VCaP (cell line): Measurements from ENCODE around the gene TERT.
"Not testable (repeated sequence)": the region's sequence is repeated elsewhere in the genome, so short reads cannot be mapped to it uniquely, and the experiment has no call there.

Experiments used
- H3K27ac ChIP-seq: fragments of 450-650 bp; 2 replicates; pipeline ENCODE4 v1.5.1; 2017
- CTCF ChIP-seq: fragments of 450-650 bp; conservative IDR thresholded peaks from 2 replicates; pipeline ENCODE4 v1.5.1; 2017; ENCODE audit warnings: mild to moderate bottlenecking, moderate library complexity

Gene TERT

GRCh38 chr5:1277781-1278180 is 17.1 kb downstream of the TERT start:
- no peak for TF ChIP-seq CTCF
- H3K27ac ChIP-seq: no peak overlapping the region

DNA sequence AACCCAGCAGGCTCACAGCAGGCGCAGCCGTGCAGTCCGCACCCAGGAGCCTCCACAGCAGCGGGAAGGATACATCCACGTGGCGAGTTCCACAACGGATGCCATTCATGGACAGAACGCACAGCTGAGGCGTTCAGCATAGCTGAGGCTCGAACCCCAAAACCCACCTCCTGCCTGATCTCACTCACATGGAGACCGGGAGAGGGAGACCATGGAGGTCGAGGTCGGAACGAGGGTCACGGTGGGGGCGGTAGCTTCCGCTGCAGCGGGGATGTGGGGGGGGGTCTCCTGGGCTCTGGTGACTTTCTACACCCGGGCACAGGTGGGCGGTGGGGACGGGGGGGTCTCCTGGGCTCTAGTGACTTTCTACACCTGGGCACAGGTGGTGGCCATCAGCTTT is 17.5 kb downstream of the TERT start:
- H3K27ac ChIP-seq: no peak overlapping the region
- no peak for TF ChIP-seq CTCF

GRCh38 chr5:1276930-1277329 is 17.9 kb downstream of the TERT start:
- no peak for TF ChIP-seq CTCF
- no peak overlapping the region for H3K27ac ChIP-seq

- not testable (repeated sequence) for H3K27ac ChIP-seq
Measured at GRCh38 chr5:1275397-1276391, 19.2 kb downstream of the TERT start.

- no peak for TF ChIP-seq CTCF
Measured at GRCh38 chr5:1274471-1274870, 20.4 kb downstream of the TERT start.

DNA sequence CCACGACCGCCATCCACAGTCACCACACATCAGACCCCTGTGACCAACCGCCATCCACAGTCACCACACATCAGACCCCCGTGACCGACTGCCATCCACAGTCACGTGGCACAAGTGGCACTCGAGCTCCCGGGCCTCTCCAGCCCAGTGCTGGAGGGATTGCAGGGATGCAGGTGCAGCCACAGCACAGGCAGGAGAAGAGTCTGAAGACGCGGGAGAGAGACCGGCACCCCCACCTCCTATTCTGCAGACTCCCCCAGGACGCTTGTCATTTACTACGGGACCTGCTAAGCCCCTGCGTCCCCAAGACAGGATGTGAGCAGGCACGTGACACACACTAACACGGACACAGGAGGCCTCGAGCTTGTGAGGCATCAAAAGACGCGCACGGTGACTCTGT is 21.1 kb downstream of the TERT start:
- no peak for TF ChIP-seq CTCF
- H3K27ac ChIP-seq: no peak overlapping the region

More at GRCh38 chr5:1274471-1274870, 20.4 kb downstream of the TERT start:
- H3K27ac ChIP-seq: no peak overlapping the region

DNA sequence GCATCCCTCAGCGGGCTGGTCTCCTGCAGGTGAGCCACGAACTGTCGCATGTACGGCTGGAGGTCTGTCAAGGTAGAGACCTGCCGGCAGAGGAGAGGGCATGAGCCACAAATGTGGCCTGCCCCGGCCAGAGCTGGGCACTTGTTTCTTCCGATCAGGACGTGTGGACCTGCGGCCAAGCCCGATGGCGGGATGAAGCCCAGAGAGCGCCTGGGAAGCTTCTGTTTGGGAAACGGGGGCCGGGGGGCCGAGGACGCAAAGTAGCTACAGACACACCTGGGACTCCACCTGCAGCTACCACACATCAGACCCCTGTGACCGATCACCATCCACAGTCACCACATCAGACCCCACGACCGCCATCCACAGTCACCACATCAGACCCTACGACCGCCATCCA is 22.7 kb downstream of the TERT start:
- H3K27ac ChIP-seq: no peak overlapping the region
- no peak for TF ChIP-seq CTCF
